AG09319 (cell line): ENCODE results near the gene PLAU.

Source experiments
- DNase-seq: peaks from one replicate; pipeline ENCODE4 v3.0.0-alpha.2; 2010; ENCODE audit warnings: low read depth; ENCODE audit errors: extremely low read depth
- TF ChIP-seq, protein P1 (sequence below): IDR thresholded peaks from 2 replicates; pipeline ENCODE4 v1.5.1; 2011; ENCODE audit warnings: low read depth, mild to moderate bottlenecking, inconsistent platforms, low read length, moderate library complexity

PLAU gene

GRCh38 chr10:73950155-73950948 is 39.4 kb downstream of the PLAU start:
- DNase-seq: no peak
- TF ChIP-seq, protein P1, sequence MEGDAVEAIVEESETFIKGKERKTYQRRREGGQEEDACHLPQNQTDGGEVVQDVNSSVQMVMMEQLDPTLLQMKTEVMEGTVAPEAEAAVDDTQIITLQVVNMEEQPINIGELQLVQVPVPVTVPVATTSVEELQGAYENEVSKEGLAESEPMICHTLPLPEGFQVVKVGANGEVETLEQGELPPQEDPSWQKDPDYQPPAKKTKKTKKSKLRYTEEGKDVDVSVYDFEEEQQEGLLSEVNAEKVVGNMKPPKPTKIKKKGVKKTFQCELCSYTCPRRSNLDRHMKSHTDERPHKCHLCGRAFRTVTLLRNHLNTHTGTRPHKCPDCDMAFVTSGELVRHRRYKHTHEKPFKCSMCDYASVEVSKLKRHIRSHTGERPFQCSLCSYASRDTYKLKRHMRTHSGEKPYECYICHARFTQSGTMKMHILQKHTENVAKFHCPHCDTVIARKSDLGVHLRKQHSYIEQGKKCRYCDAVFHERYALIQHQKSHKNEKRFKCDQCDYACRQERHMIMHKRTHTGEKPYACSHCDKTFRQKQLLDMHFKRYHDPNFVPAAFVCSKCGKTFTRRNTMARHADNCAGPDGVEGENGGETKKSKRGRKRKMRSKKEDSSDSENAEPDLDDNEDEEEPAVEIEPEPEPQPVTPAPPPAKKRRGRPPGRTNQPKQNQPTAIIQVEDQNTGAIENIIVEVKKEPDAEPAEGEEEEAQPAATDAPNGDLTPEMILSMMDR: no peak

DNA sequence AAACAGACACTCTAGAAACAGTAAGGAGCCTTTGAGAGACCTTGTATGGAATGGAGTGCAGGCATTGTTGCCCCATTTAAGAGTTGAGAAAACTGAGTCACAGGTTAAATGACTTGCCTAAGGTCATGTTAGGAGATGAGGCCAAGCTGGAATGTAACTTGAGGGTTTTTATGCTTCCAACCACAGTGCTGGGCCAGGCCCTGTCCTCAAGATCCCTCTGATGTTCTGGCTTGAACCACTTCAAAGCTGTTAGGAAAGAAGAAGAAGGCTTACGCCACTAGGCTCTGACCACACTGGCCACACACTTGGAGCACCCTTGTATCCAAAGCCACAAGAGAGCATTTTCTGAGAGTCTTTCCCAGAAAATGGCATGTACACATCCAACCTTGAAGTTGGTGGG is 42.7 kb downstream of the PLAU start:
- TF ChIP-seq, protein P1: no peak
- no peak for DNase-seq

GRCh38 chr10:73954737-73955136 is 43.8 kb downstream of the PLAU start:
- no peak for DNase-seq

DNA sequence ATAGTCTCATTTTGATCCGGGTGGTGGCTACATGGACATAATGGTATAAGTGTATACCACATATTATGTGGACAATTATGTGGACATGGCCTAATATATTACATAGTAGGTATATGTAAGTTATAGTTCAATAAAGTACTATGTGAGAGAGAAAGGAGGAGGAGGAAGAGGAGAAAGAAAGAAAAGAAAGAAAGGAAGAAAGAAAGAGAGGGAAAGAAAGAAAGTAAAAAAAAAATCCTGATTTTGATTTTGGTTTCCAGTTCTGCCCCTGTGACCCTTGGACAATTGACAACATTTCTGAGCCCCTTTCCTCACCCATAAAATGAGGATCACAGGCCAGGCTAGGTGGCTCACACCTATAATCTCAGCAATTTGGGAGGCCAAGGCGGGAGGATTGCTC is 44.8 kb downstream of the PLAU start:
- DNase-seq: no peak
- TF ChIP-seq, protein P1: no peak

More at GRCh38 chr10:73954737-73955136, 43.8 kb downstream of the PLAU start:
- TF ChIP-seq, protein P1: no peak

GRCh38 chr10:73956476-73957359 is 45.8 kb downstream of the PLAU start:
- TF ChIP-seq, protein P1: no peak
- DNase-seq: no peak

GRCh38 chr10:73959484-73960243 is 48.7 kb downstream of the PLAU start:
- TF ChIP-seq, protein P1: no peak
- peak; percentile 41 for DNase-seq
